Urothelium cell line (cell line): ENCODE data around the gene RUVBL1.

ENCODE experiments used
- DNase-seq: peaks from one replicate; pipeline ENCODE4 v3.0.0; 2011; ENCODE audit warnings: low spot score, mixed read lengths
- FAIRE-seq: peaks from 2 replicates; lab custom pipeline; 2011; peaks lifted over from hg19 to GRCh38; lab: Jason Lieb, UNC

The RUVBL1 gene

GRCh38 chr3:128143496-128143895 is 19.9 kb upstream of the RUVBL1 start:
- no peak for FAIRE-seq
- no peak for DNase-seq

GRCh38 chr3:128133273-128133883 is 9.8 kb upstream of the RUVBL1 start:
- DNase-seq: no peak
- FAIRE-seq: no peak

GRCh38 chr3:128131897-128132646 is 8.5 kb upstream of the RUVBL1 start:
- FAIRE-seq (no peak), DNase-seq (no peak)

GRCh38 chr3:128128251-128128650 is 4.6 kb upstream of the RUVBL1 start:
- no peak for FAIRE-seq
- DNase-seq: no peak

GRCh38 chr3:128127236-128127635 is 3.6 kb upstream of the RUVBL1 start:
- DNase-seq (no peak), FAIRE-seq (no peak)

GRCh38 chr3:128123156-128123537 is 465 bp downstream of the RUVBL1 start:
- DNase-seq: no peak
- no peak for FAIRE-seq

GRCh38 chr3:128122013-128122412 is 1.6 kb downstream of the RUVBL1 start:
- no peak for DNase-seq
- no peak for FAIRE-seq

- FAIRE-seq (no peak), DNase-seq (no peak)
These were observed 9.5 kb downstream of the RUVBL1 start for GRCh38 chr3:128113817-128114794.

- FAIRE-seq (no peak), DNase-seq (peak; percentile 55)
These were observed 11.1 kb downstream of the RUVBL1 start for GRCh38 chr3:128112357-128112968.

GRCh38 chr3:128111147-128111546 is 12.5 kb downstream of the RUVBL1 start:
- no peak for FAIRE-seq

GRCh38 chr3:128107834-128108233 is 15.8 kb downstream of the RUVBL1 start:
- FAIRE-seq (no peak), DNase-seq (no peak)

More at GRCh38 chr3:128111147-128111546, 12.5 kb downstream of the RUVBL1 start:
- DNase-seq: no peak

GRCh38 chr3:128103136-128103676 is 20.4 kb downstream of the RUVBL1 start:
- FAIRE-seq (no peak), DNase-seq (no peak)

- FAIRE-seq (no peak), DNase-seq (no peak)
These were observed 23.0 kb downstream of the RUVBL1 start for GRCh38 chr3:128100638-128101037.

GRCh38 chr3:128100161-128100560 is 23.5 kb downstream of the RUVBL1 start:
- FAIRE-seq (no peak), DNase-seq (no peak)

GRCh38 chr3:128098234-128098633 is 25.4 kb downstream of the RUVBL1 start:
- FAIRE-seq: no peak
- DNase-seq: no peak

- FAIRE-seq (peak; percentile 81), DNase-seq (peak; percentile 80)
These were observed 28.3 kb downstream of the RUVBL1 start for GRCh38 chr3:128095222-128095703.

GRCh38 chr3:128094295-128095151 is 29.1 kb downstream of the RUVBL1 start:
- FAIRE-seq (no peak), DNase-seq (no peak)

GRCh38 chr3:128091586-128091985 is 32.0 kb downstream of the RUVBL1 start:
- DNase-seq: no peak
- FAIRE-seq: no peak

- no peak for FAIRE-seq
- no peak for DNase-seq
These were observed 34.5 kb downstream of the RUVBL1 start for GRCh38 chr3:128089135-128089534.

GRCh38 chr3:128084675-128085021 is 39.0 kb downstream of the RUVBL1 start:
- no peak for FAIRE-seq
- DNase-seq: no peak
